ENCODE data around the gene SDR9C7. TPM values are rescaled to one million over a fixed set of nuclear protein-coding genes. Genes with fewer than 3 reads are reported as not detected.
"Not testable (repeated sequence)": the region's sequence is repeated elsewhere in the genome, so short reads cannot be mapped to it uniquely, and the experiment has no call there.

Gene SDR9C7
- total and polyA plus RNA-seq, 2 of the 8 experiments (the other 6 are each of a cell fraction or from before 2014, with no cell fraction given), result 0.11 TPM; not detected in 1

DNA sequence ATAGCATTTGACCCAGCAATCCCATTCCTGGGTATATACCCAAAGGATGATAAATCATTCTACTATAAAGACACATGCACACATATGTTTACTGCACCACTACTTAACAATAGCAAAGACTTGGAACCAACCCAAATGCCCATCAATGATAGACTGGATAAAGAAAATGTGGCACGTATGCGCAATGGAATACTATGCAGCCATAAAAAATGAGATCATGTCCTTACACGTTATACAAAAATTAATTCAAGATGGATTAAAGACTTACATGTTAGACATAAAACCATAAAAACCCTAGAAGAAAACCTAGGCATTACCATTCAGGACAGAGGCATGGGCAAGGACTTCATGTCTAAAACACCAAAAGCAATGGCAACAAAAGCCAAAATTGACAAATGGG is 16.1 kb downstream of the SDR9C7 start:
- H3K23me2 ChIP-seq (ENCODE audit: low read depth, low read length); H3K27me3 ChIP-seq (replicated peaks in 1 of 4; ENCODE audit: control insufficient read depth in 3 of 4, extremely low read depth in 1 of 4, insufficient read depth in 3 of 4, low read length in 3 of 4); H2BK120ac ChIP-seq (replicated peaks; ENCODE audit: low read depth, low read length); H3K23ac ChIP-seq (ENCODE audit: insufficient read length); H4K5ac ChIP-seq (ENCODE audit: insufficient read length, low read depth, low read length); CTCF ChIA-PET (ENCODE audit: partially characterized antibody); H2AK5ac ChIP-seq (ENCODE audit: low read depth, low read length); H3K79me1 ChIP-seq (ENCODE audit: low read depth, low read length); H2BK15ac ChIP-seq (ENCODE audit: low read length); H4K91ac ChIP-seq (replicated peaks; ENCODE audit: insufficient read length, low read length); H2BK12ac ChIP-seq (ENCODE audit: low read depth, low read length); H2AFZ ChIP-seq (ENCODE audit: low read length); H3K18ac ChIP-seq (ENCODE audit: extremely low read depth, low read length); H2BK20ac ChIP-seq (ENCODE audit: low read length); H2BK5ac ChIP-seq (ENCODE audit: low read depth, low read length); H4K8ac ChIP-seq (ENCODE audit: extremely low read depth, insufficient read depth, low read length); H3K4me2 ChIP-seq (ENCODE audit: insufficient read depth in 1 of 2, low read depth in 2 of 2, low read length in 2 of 2); H3K36me3 ChIP-seq (ENCODE audit: control insufficient read depth in 2 of 4, insufficient read depth in 4 of 4, low read length in 3 of 4); FAIRE-seq; H3K79me2 ChIP-seq (ENCODE audit: control insufficient read depth in 1 of 2, insufficient read depth in 2 of 2, low read length in 2 of 2); H3K14ac ChIP-seq (ENCODE audit: insufficient read length); H3K27ac ChIP-seq (ENCODE audit: low read depth, low read length); H3K4me1 ChIP-seq (replicated peaks in 1 of 4; ENCODE audit: control insufficient read depth in 3 of 4, insufficient read depth in 4 of 4, low read length in 3 of 4); H3K56ac ChIP-seq (replicated peaks; ENCODE audit: insufficient read length, low read depth, low read length); DNase-seq (ENCODE audit: low read depth in 1 of 2, low spot score in 2 of 2); H3K9ac ChIP-seq (replicated peaks in 1 of 4; ENCODE audit: extremely low read depth in 1 of 4, low read depth in 3 of 4, low read length in 3 of 4); H3K4ac ChIP-seq (replicated peaks; ENCODE audit: insufficient read length, low read depth, low read length); POLR2A ChIA-PET (ENCODE audit: partially characterized antibody); H3K9me3 ChIP-seq (ENCODE audit: insufficient read depth in 2 of 2, low read depth in 1 of 2, low read length in 1 of 2); H4K20me1 ChIP-seq (replicated peaks in 1 of 2; ENCODE audit: control insufficient read depth in 1 of 2, insufficient read depth in 2 of 2, low read length in 2 of 2); H3K4me3 ChIP-seq (ENCODE audit: extremely low read depth in 1 of 4, insufficient read depth in 2 of 4, low read depth in 3 of 4, low read length in 4 of 4): not testable (repeated sequence)
- WGBS, 2 experiments (ENCODE audit: extremely low coverage in 1 of 2, insufficient coverage in 1 of 2, insufficient read length in 1 of 2, insufficient replicate concordance in 2 of 2, low coverage in 1 of 2, low lambda C conversion rate in 2 of 2, missing lambda C conversion rate in 1 of 2), result 89% methylated on average over 3 of the region's 3 CpGs; no CpG with 5 or more reads in 1 of the 2 experiments

Measured in H1 (cell line).